ENCODE results near the gene RARS2. TPM values are rescaled to one million over a fixed set of nuclear protein-coding genes. Genes with fewer than 3 reads are reported as not detected.

RARS2 gene
- total RNA-seq, 2 donors from 2014 or later = 19.0 to 27.9 TPM

- DNase-seq (no peak), ATAC-seq (no peak)
- intact Hi-C loops (cut with DNase I) = loop anchor here in 1 of 2 donors (10.0 kb wide), 1 partner anchor 111 kb away; no protein-coding TSS in a partner anchor
These were observed 6.0 kb downstream of the RARS2 start for GRCh38 chr6:87583822-87584221.

- DNase-seq (no peak), ATAC-seq (no peak)
- intact Hi-C loops (cut with DNase I) = no loop called here
These were observed 14.4 kb downstream of the RARS2 start for GRCh38 chr6:87575423-87575822.

- ATAC-seq = no peak
- DNase-seq = no peak
- intact Hi-C loops (cut with DNase I) = no loop called here
These were observed 15.5 kb downstream of the RARS2 start for GRCh38 chr6:87574237-87574804.

- no peak for DNase-seq
- intact Hi-C loops (cut with DNase I) = no loop called here
- ATAC-seq = no peak
These were observed 16.3 kb downstream of the RARS2 start for GRCh38 chr6:87573307-87574024.

- no peak for DNase-seq
- intact Hi-C loops (cut with DNase I) = no loop called here
- no peak for ATAC-seq
These were observed 16.9 kb downstream of the RARS2 start for GRCh38 chr6:87572883-87573282.

- ATAC-seq (no peak), DNase-seq (no peak)
- intact Hi-C loops (cut with DNase I) = no loop called here
These were observed 17.8 kb downstream of the RARS2 start for GRCh38 chr6:87572021-87572420.

- DNase-seq = no peak
- no peak for ATAC-seq
- intact Hi-C loops (cut with DNase I) = no loop called here
These were observed 28.8 kb downstream of the RARS2 start for GRCh38 chr6:87561017-87561416.

GRCh38 chr6:87558446-87558845 is 31.3 kb downstream of the RARS2 start:
- ATAC-seq (no peak), DNase-seq (no peak)
- intact Hi-C loops (cut with DNase I) = no loop called here

- intact Hi-C loops (cut with DNase I) = no loop called here
- ATAC-seq (no peak), DNase-seq (no peak)
These were observed 34.3 kb downstream of the RARS2 start for GRCh38 chr6:87555506-87555905.

- DNase-seq (no peak), ATAC-seq (no peak)
- intact Hi-C loops (cut with DNase I) = no loop called here
These were observed 36.5 kb downstream of the RARS2 start for GRCh38 chr6:87553159-87553765.

GRCh38 chr6:87551799-87552198 is 38.0 kb downstream of the RARS2 start:
- no peak for DNase-seq
- ATAC-seq = no peak
- intact Hi-C loops (cut with DNase I) = no loop called here

GRCh38 chr6:87544474-87544735 is 45.4 kb downstream of the RARS2 start:
- ATAC-seq (no peak), DNase-seq (no peak)
- intact Hi-C loops (cut with DNase I) = no loop called here

- intact Hi-C loops (cut with DNase I) = no loop called here
- ATAC-seq = no peak
These were observed 45.9 kb downstream of the RARS2 start for GRCh38 chr6:87543696-87544473.

GRCh38 chr6:87541744-87542143 is 48.0 kb downstream of the RARS2 start:
- DNase-seq = no peak
- ATAC-seq = no peak
- intact Hi-C loops (cut with DNase I) = no loop called here

More at GRCh38 chr6:87543696-87544473, 45.9 kb downstream of the RARS2 start:
- no peak for DNase-seq

- DNase-seq (no peak), ATAC-seq (no peak)
- intact Hi-C loops (cut with DNase I) = no loop called here
These were observed 48.7 kb downstream of the RARS2 start for GRCh38 chr6:87541041-87541440.

- ATAC-seq (peak; percentile 50 to 67), DNase-seq (peak; percentile 34)
- intact Hi-C loops (cut with DNase I) = no loop called here
These were observed 49.2 kb downstream of the RARS2 start for GRCh38 chr6:87540539-87540938.

GRCh38 chr6:87539554-87539953 is 50.2 kb downstream of the RARS2 start:
- intact Hi-C loops (cut with DNase I) = no loop called here
- DNase-seq (no peak), ATAC-seq (no peak)

GRCh38 chr6:87538510-87539260 is 51.1 kb downstream of the RARS2 start:
- DNase-seq = no peak
- ATAC-seq = no peak
- intact Hi-C loops (cut with DNase I) = no loop called here

GRCh38 chr6:87534377-87535047 is 55.3 kb downstream of the RARS2 start:
- DNase-seq = no peak
- no peak for ATAC-seq
- intact Hi-C loops (cut with DNase I) = no loop called here

Measured in left cardiac atrium (tissue), 4 donors.